Thyroid gland (tissue), 4 donors: Measurements from ENCODE around the gene B3GNT2.

Experiments
- CTCF ChIP-seq, 6 experiments: fragments of 200-600 bp in 3 of 6; fragments of 450-650 bp in 3 of 6; sonication (generic) in 3 of 6; IDR thresholded peaks; one replicate each; pipeline ENCODE4 v1.5.1; 2016 to 2019; ENCODE audit warnings: antibody characterized with exemption in 6 of 6, mild to moderate bottlenecking in 2 of 6, inconsistent platforms in 1 of 6, moderate library complexity in 1 of 6
- POLR2A ChIP-seq, 2 donors: fragments of 450-650 bp; IDR thresholded peaks; one replicate each; pipeline ENCODE4 v1.6.1; 2017; ENCODE audit warnings: antibody characterized with exemption in 2 of 2, mild to moderate bottlenecking in 2 of 2, moderate library complexity in 1 of 2

- TF ChIP-seq CTCF (IDR thresholded peaks at IDR 0.05) (no peak), POLR2A (IDR thresholded peaks at IDR 0.05) (no peak)
Measured at GRCh38 chr2:62208074-62208757, 12.3 kb downstream of the B3GNT2 start.
